Body of pancreas (tissue), 4 donors: ENCODE results near the gene TMEM14A. TPM values are rescaled to one million over a fixed set of nuclear protein-coding genes. Genes with fewer than 3 reads are reported as not detected.

Source experiments
- ATAC-seq: fragments of 150-250 bp; one replicate; pipeline ENCODE4 v1.9.1; 2016
- DNase-seq, 4 donors: peaks; one replicate each; pipeline ENCODE4 v3.0.0-alpha.2; 2019
- H3K27ac ChIP-seq, 4 donors: fragments of 200-600 bp; sonication (generic); 1 replicate in 3 of 4; 2 replicates in 1 of 4; pipeline versions ENCODE4 v1.5.1 to v1.6.1; 2016 to 2019; ENCODE audit warnings: mild to moderate bottlenecking in 1 of 4, mixed read lengths in 1 of 4, moderate library complexity in 1 of 4
- H3K27me3 ChIP-seq, 2 donors: fragments of 200-600 bp; sonication (generic); one replicate each; pipeline ENCODE4 v1.6.0; 2016; ENCODE audit warnings: mild to moderate bottlenecking in 1 of 2
- H3K36me3 ChIP-seq, 2 donors: fragments of 200-600 bp; sonication (generic); replicated peaks in 1 of 2; 2 replicates each; pipeline ENCODE4 v1.5.1; 2016; ENCODE audit warnings: low read depth in 2 of 2; ENCODE audit not compliant: insufficient read depth in 1 of 2
- H3K4me1 ChIP-seq: fragments of 200-600 bp; sonication (generic); one replicate; pipeline ENCODE4 v1.6.0; 2016
- H3K4me3 ChIP-seq, 2 donors: fragments of 200-600 bp; sonication (generic); 1 replicate in 1 of 2; 2 replicates in 1 of 2; pipeline ENCODE4 v1.5.1; 2016 to 2019
- H3K9me3 ChIP-seq, 3 donors: fragments of 200-600 bp; sonication (generic); 1 replicate in 2 of 3; 2 replicates in 1 of 3; pipeline ENCODE4 v1.5.1; 2016
- POLR2A ChIP-seq, 3 donors: fragments of 450-650 bp; IDR thresholded peaks; one replicate each; pipeline ENCODE4 v1.6.1; 2016; ENCODE audit warnings: antibody characterized with exemption in 3 of 3, mild to moderate bottlenecking in 2 of 3
- WGBS, 2 donors: methylation state at CpG; one replicate each; pipeline ENCODE4 v1.1.5; 2017; 5-methylcytosine and 5-hydroxymethylcytosine counted together
- intact Hi-C: fragments of 100-400 bp; cut with DNase I; formaldehyde crosslinking; loops from one replicate; pipeline ENCODE4 v1.15.1; 2023
- total RNA-seq, 2 donors: library from RNA; depleted of rRNA; stranded (reverse); fragments of >200 nt; gene quantifications; one replicate each; pipeline ENCODE4 v1.1.0, GENCODE V29; 2016
- TF ChIP-seq, protein P1 (sequence below), 7 experiments: fragments of 450-650 bp in 4 of 7; fragments of 200-600 bp in 3 of 7; sonication (generic) in 3 of 7; IDR thresholded peaks; one replicate each; pipeline ENCODE4 v1.5.1; 2016 to 2019; ENCODE audit warnings: antibody characterized with exemption in 7 of 7

The TMEM14A gene
- total RNA-seq, 2 donors from 2014 or later: 14.8 to 33.2 TPM

DNA sequence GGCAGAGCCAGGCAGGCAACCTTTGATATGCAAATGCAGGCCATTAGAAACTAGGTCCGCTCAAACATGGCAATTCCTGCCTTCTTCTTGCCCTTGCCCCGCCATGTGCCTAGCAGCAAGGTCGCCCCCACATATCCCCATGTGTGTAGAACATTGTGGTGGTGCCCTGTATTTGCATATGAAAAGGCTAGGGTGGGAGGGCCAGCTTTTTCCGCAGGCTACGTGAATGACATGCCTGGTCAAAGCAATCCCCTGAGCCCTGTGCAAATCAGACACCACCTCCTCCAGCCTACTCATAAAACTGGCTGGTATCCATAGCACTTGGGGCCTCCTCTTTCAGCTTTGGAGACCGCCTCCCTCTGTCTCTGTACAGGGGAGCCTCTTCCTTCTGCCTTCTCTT is 60.8 kb downstream of the TMEM14A start:
- Histone ChIP-seq H3K27ac (peak overlapping the region in 1 of 4 donors; percentile 88), H3K9me3 (no peaks in the 10 kb centered on the region), H3K4me3 (no peak overlapping the region), H3K4me1 (peaks cover 97% of the 10 kb centered on the region), H3K36me3 (no peaks in the 10 kb centered on the region), H3K27me3 (no peaks in the 10 kb centered on the region)
- no peak for DNase-seq
- intact Hi-C loops: no loop called here
- ATAC-seq: no peak
- WGBS, 2 donors: 45 to 47% methylated on average over 6 of the region's 6 CpGs
- TF ChIP-seq, protein P1, sequence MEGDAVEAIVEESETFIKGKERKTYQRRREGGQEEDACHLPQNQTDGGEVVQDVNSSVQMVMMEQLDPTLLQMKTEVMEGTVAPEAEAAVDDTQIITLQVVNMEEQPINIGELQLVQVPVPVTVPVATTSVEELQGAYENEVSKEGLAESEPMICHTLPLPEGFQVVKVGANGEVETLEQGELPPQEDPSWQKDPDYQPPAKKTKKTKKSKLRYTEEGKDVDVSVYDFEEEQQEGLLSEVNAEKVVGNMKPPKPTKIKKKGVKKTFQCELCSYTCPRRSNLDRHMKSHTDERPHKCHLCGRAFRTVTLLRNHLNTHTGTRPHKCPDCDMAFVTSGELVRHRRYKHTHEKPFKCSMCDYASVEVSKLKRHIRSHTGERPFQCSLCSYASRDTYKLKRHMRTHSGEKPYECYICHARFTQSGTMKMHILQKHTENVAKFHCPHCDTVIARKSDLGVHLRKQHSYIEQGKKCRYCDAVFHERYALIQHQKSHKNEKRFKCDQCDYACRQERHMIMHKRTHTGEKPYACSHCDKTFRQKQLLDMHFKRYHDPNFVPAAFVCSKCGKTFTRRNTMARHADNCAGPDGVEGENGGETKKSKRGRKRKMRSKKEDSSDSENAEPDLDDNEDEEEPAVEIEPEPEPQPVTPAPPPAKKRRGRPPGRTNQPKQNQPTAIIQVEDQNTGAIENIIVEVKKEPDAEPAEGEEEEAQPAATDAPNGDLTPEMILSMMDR (IDR thresholded peaks at IDR 0.05): no peak
- no peak for TF ChIP-seq POLR2A (IDR thresholded peaks at IDR 0.05)

DNA sequence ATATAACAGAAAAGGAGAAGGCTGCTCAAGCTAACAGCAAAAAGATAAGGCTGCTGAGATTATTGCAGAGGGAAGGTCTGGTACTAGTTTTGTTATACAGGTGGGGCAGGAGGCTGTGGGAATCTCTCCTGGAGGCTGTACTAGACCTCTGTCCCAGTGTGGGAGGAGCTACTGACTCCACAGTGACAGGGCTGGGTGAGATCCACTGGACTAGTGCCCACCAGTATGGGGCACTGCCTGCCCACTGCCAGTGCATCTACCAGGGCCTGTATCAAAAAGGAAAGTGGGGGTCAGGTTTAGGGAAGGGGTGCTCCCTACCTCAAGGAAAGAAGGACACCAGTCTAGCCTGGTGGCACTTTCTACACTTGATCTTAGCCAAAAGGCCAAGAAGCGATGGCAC is 62.3 kb downstream of the TMEM14A start:
- H3K4me1 ChIP-seq: peaks cover 95% of the 10 kb centered on the region
- no peaks in the 10 kb centered on the region for H3K36me3 ChIP-seq
- H3K4me3 ChIP-seq: no peak overlapping the region
- no peaks in the 10 kb centered on the region for H3K9me3 ChIP-seq
- no peaks in the 10 kb centered on the region for H3K27me3 ChIP-seq
- WGBS, 2 donors: 92 to 100% methylated on average over 1 of the region's 1 CpG
- ATAC-seq (no peak), DNase-seq (peak in 2 of 4 donors; percentile 28 to 45)
- intact Hi-C loops: no loop called here
- TF ChIP-seq, protein P1 (IDR thresholded peaks at IDR 0.05): no peak
- no peak for TF ChIP-seq POLR2A (IDR thresholded peaks at IDR 0.05)
- H3K27ac ChIP-seq: peak overlapping the region in 3 of 4 donors; percentile 1 to 52 (median 33)

DNA sequence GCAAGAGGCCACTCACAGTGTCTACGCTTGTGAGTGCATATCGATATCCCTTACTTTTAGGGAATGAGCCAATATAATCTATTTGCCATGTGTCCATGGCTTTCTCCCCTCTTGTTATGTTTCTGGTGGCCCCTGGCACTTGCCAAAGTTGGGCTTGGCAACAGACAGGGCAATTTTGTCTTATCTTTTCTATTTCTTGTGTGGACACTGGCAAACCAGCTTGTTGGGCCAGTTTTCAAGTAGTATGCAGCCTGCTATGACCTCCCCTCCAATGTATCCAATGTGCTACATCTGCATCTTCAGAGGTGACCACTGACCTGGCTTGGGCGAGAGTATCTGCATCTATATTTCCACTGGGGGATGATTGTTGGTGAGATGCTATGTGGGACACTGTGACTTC is 63.2 kb downstream of the TMEM14A start:
- 40 to 48% methylated on average over 3 of the region's 3 CpGs for WGBS, 2 donors
- peak; percentile 42 for ATAC-seq

DNA sequence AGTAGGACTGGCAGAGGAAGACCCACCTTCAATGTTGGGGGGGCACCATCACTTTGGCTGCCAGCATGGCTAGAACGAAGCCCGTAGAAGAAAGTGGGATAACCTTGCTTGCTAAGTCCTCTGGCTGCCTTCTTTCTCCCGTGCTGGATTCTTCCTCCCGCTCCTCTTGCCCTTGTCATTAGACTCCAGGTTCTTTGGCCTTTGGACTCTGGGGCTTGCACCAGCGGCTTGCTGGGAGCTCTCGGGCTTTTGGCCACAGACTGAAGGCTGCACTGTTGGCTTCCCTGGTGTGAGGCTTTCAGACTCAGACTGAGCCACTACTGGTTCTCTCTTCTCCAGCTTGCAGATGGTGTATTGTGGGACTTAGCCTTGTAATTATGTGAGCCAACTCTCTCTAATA is 64.2 kb downstream of the TMEM14A start:
- Histone ChIP-seq H3K36me3 (no peaks in the 10 kb centered on the region), H3K27me3 (no peaks in the 10 kb centered on the region), H3K27ac (peak overlapping the region in 3 of 4 donors; percentile 30 to 52 (median 39)), H3K9me3 (no peaks in the 10 kb centered on the region), H3K4me1 (peaks cover 95% of the 10 kb centered on the region), H3K4me3 (no peak overlapping the region)
- peak; percentile 79 for ATAC-seq
- TF ChIP-seq, protein P1 (IDR thresholded peaks at IDR 0.05): no peak
- no peak for TF ChIP-seq POLR2A (IDR thresholded peaks at IDR 0.05)
- WGBS, 2 donors: 45 to 58% methylated on average over 4 to 6 of the region's 6 CpGs
- peak; percentile 73 to 84 (median 76) for DNase-seq
- intact Hi-C loops: no loop called here

More for the DNA sequence above, 63.2 kb downstream of the TMEM14A start:
- Histone ChIP-seq H3K36me3 (no peaks in the 10 kb centered on the region), H3K27ac (peak overlapping the region in 2 of 4 donors; percentile 1 to 52), H3K9me3 (no peaks in the 10 kb centered on the region), H3K4me3 (no peak overlapping the region), H3K4me1 (peaks cover 95% of the 10 kb centered on the region), H3K27me3 (no peaks in the 10 kb centered on the region)
- TF ChIP-seq, protein P1 (IDR thresholded peaks at IDR 0.05): no peak
- TF ChIP-seq POLR2A (IDR thresholded peaks at IDR 0.05): no peak
- peak in 3 of 4 donors; percentile 35 to 62 (median 37) for DNase-seq
- intact Hi-C loops: no loop called here

DNA sequence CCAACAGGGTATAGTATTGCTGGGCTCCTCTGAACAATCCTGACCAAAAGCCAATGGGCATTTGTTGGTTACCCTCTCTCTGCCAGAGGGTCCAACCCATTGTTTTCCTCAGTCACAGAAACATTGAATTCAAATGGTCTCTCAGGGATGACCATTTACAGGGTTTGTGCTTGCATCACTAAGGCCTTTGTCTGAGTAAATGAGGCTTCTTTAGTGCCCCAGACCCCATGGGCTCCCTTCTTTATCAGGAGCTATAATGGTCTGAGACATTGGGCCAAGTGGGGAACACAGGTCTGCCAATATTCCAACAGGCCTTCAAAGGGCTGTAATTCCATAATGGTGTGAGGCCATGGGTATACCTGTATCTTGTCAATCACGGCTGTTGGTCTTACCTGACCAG is 65.2 kb downstream of the TMEM14A start:
- no peak for TF ChIP-seq POLR2A (IDR thresholded peaks at IDR 0.05)
- TF ChIP-seq, protein P1 (IDR thresholded peaks at IDR 0.05): no peak
- intact Hi-C loops: no loop called here
- no peak overlapping the region for H3K4me3 ChIP-seq
- 71 to 83% methylated on average over 1 of the region's 1 CpG for WGBS, 2 donors
- no peak for DNase-seq
- ATAC-seq: no peak
- H3K4me1 ChIP-seq: peaks cover 84% of the 10 kb centered on the region
- H3K27ac ChIP-seq: peak overlapping the region in 3 of 4 donors; percentile 30 to 52 (median 39)
- H3K9me3 ChIP-seq: no peaks in the 10 kb centered on the region
- H3K27me3 ChIP-seq: no peaks in the 10 kb centered on the region
- no peaks in the 10 kb centered on the region for H3K36me3 ChIP-seq
